ENCODE measurements around the gene TMOD1. TPM values are rescaled to one million over a fixed set of nuclear protein-coding genes. Genes with fewer than 3 reads are reported as not detected.
A peak's percentile ranks its signal among the peaks of the same experiment; 100 is the strongest.
"Not testable (repeated sequence)": the region's sequence is repeated elsewhere in the genome, so short reads cannot be mapped to it uniquely, and the experiment has no call there.

TMOD1 gene
- total RNA-seq, 1 donor from 2014 or later: 10.1 TPM

DNA sequence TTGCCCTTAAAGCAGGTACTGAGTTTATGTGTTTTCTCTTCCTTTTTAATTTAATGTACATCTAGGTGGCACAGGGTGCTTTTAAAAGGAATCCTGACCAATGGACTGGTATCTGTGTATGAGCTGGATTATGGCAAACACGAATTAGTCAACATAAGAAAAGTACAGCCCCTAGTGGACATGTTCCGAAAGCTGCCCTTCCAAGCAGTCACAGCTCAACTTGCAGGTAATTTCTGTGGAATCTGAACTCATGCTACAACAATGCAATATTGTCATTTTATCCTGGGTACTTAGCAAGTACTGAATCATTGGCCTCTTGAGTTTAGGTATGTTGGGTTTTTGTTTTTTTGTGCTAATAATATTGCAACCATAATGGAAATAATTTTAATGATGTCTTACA, 14.4 kb upstream of the TMOD1 start:
- DNase-seq (ENCODE audit: low spot score, unreplicated experiment): no peak
- TF ChIP-seq, protein P1, sequence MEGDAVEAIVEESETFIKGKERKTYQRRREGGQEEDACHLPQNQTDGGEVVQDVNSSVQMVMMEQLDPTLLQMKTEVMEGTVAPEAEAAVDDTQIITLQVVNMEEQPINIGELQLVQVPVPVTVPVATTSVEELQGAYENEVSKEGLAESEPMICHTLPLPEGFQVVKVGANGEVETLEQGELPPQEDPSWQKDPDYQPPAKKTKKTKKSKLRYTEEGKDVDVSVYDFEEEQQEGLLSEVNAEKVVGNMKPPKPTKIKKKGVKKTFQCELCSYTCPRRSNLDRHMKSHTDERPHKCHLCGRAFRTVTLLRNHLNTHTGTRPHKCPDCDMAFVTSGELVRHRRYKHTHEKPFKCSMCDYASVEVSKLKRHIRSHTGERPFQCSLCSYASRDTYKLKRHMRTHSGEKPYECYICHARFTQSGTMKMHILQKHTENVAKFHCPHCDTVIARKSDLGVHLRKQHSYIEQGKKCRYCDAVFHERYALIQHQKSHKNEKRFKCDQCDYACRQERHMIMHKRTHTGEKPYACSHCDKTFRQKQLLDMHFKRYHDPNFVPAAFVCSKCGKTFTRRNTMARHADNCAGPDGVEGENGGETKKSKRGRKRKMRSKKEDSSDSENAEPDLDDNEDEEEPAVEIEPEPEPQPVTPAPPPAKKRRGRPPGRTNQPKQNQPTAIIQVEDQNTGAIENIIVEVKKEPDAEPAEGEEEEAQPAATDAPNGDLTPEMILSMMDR (IDR thresholded peaks at IDR 0.05; ENCODE audit: unreplicated experiment): peak; percentile 41
- peaks cover 35% of the 10 kb centered on the region for H3K36me3 Mint-ChIP-seq (ENCODE audit: insufficient read depth)
- H3K9me3 Mint-ChIP-seq (ENCODE audit: low read depth): peaks cover 7% of the 10 kb centered on the region
- no peak overlapping the region for H3K27ac Mint-ChIP-seq
- H3K4me1 Mint-ChIP-seq (ENCODE audit: low read depth): no peaks in the 10 kb centered on the region
- no peak overlapping the region for H3K4me3 Mint-ChIP-seq (ENCODE audit: low read depth)
- no peaks in the 10 kb centered on the region for H3K27me3 Mint-ChIP-seq

DNA sequence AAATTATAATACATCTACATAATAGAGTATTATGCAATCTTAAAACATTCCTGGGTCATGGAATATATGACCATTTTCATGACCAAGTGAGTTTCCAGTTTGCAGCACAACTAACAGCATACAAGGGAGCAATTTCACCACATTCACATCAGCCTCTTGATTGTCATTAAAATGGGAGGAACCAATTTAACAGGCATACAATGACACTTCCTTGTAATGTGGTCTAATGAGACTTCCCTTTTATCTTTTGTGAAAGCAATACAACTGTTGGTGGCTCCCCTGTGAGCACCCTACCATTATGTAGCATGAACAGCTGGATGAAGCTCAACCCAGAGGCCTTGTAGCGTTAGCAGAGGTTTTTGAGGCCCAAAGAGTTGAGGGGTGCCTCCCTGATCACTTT, 13.6 kb upstream of the TMOD1 start:
- H3K9me3 Mint-ChIP-seq (ENCODE audit: low read depth): peaks cover 7% of the 10 kb centered on the region
- H3K36me3 Mint-ChIP-seq (ENCODE audit: insufficient read depth): peaks cover 32% of the 10 kb centered on the region
- H3K4me1 Mint-ChIP-seq (ENCODE audit: low read depth): no peaks in the 10 kb centered on the region

DNA sequence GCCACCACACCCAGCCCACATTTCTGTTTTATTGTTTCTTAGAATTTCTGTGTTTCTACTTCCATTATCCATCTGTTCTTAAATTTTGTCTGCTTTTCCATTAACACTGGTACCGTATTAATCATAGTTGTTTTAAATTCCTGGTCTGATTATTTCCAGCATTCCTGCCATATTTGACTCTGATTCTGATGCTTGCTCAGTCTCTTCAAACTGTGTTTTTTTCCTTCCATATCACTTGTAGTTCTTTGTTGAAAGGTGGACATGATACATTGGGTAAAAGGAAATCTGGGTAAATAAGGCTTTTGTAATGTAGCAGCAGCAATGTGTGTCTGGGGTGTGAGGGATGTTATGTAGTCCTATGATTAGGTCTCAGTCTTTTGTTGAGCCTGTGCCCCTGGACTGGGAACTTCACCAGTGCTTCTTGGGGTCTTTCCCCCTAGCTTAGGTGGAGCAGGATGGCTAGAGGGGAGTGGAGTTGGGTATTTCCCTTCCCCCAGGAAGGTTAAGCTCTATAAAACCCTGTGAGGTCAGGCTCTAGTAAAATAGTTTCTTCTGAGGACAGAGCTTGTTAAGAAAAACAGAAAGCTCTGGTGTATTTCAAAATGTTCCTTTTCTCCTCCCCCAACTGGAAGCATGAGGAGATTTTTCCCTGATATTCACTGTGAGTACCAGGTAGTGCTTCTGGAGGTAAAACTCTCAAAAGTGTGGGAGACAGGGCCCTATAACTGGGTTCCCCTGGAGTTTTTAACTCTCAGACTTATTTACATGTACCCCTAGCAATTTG, 10.1 kb upstream of the TMOD1 start:
- Mint-ChIP-seq H3K4me3 (ENCODE audit: low read depth) (no peak overlapping the region), H3K27me3 (no peaks in the 10 kb centered on the region), H3K9me3 (ENCODE audit: low read depth) (peaks cover 7% of the 10 kb centered on the region), H3K27ac (no peak overlapping the region), H3K36me3 (ENCODE audit: insufficient read depth) (peaks cover 34% of the 10 kb centered on the region), H3K4me1 (ENCODE audit: low read depth) (no peaks in the 10 kb centered on the region)
- DNase-seq (ENCODE audit: low spot score, unreplicated experiment): no peak
- TF ChIP-seq, protein P1 (IDR thresholded peaks at IDR 0.05; ENCODE audit: unreplicated experiment): no peak

More for the DNA sequence above, 13.6 kb upstream of the TMOD1 start:
- TF ChIP-seq, protein P1 (IDR thresholded peaks at IDR 0.05; ENCODE audit: unreplicated experiment): no peak
- no peak overlapping the region for H3K27ac Mint-ChIP-seq
- H3K27me3 Mint-ChIP-seq: no peaks in the 10 kb centered on the region
- no peak overlapping the region for H3K4me3 Mint-ChIP-seq (ENCODE audit: low read depth)
- no peak for DNase-seq (ENCODE audit: low spot score, unreplicated experiment)

DNA sequence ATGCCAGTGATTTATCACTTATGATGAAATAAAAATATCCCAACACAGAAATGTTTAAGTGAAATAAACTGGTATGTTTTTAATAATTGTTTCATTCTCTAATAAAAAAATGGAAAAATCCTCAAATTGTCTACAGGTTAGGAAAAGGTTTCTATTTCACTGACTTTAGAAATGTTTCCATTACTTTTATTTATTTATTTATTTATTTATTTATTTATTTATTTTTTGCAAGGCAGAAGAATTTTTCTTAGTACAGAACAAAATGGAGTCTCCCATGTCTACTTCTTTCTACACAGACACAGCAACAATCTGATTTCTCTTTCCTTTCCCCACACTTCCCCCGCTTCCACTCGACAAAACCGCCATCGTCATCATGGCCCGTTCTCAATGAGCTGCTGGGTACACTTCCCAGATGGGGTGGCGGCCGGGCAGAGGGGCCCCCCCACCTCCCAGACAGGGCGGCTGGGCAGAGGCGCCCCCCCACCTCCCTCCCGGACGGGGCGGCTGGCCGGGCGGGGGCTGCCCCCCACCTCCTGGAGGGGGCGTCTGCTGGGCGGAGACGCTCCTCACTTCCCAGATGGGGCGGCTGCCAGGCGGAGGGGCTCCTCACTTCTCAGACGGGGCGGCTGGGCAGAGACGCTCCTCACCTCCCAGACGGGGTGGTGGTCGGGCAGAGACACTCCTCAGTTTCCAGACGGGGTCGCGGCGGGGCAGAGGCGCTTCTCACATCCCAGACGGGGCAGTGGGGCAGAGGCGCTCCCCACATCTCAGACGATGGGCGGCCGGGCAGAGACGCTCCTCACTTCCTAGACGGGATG, 3.7 kb upstream of the TMOD1 start:
- peaks cover 21% of the 10 kb centered on the region for H3K27me3 Mint-ChIP-seq
- H3K27ac Mint-ChIP-seq; H3K4me1 Mint-ChIP-seq (ENCODE audit: low read depth); H3K9me3 Mint-ChIP-seq (ENCODE audit: low read depth); DNase-seq (ENCODE audit: low spot score, unreplicated experiment); H3K4me3 Mint-ChIP-seq (ENCODE audit: low read depth): not testable (repeated sequence)
- peaks cover 15% of the 10 kb centered on the region for H3K36me3 Mint-ChIP-seq (ENCODE audit: insufficient read depth)

DNA sequence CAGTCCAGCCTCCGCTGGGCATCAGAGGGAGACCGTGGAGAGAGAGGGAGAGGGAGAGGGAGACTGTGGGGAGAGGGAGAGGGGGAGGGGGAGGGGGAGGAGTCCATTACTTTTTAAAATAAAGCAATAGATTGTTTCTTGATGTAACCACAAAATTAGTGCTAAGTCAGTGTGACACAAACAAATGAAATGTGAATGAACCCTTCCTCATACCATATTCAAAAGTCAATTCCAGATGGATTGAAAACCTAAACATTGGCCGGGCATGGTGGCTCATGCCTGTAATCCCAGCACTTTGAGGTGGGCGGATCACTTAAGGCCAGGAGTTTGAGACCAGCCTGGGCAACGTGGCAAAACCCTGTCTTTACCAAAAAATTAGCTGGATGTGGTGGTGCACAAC, 2.6 kb upstream of the TMOD1 start:
- H3K27ac Mint-ChIP-seq; DNase-seq (ENCODE audit: low spot score, unreplicated experiment); H3K4me3 Mint-ChIP-seq (ENCODE audit: low read depth); H3K9me3 Mint-ChIP-seq (ENCODE audit: low read depth): not testable (repeated sequence)
- Mint-ChIP-seq H3K4me1 (ENCODE audit: low read depth) (peaks cover 18% of the 10 kb centered on the region), H3K27me3 (peaks cover 32% of the 10 kb centered on the region), H3K36me3 (ENCODE audit: insufficient read depth) (peaks cover 11% of the 10 kb centered on the region)

DNA sequence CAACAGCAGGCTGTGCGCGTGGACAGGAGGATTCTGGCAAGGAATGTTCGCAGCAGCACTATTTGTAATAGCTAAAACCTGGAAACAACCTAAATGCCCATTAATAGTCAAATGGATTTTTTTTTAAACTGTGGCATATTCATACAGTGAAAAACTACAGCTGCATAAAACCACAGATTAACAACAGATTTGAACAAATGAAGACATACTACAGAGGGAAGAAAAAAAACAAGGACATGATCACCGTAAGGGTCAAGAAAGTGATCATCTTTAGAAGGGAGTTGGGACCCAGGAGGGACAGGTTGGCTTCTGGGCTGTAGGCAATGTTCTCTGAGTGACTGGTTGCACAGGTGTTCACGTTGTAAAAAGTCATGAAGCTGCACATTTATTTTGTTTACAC, 1.2 kb upstream of the TMOD1 start:
- Mint-ChIP-seq H3K9me3 (ENCODE audit: low read depth) (no peaks in the 10 kb centered on the region), H3K4me1 (ENCODE audit: low read depth) (peaks cover 31% of the 10 kb centered on the region), H3K36me3 (ENCODE audit: insufficient read depth) (peaks cover 11% of the 10 kb centered on the region), H3K27ac (no peak overlapping the region), H3K4me3 (ENCODE audit: low read depth) (peak overlapping the region; percentile 82), H3K27me3 (peaks cover 35% of the 10 kb centered on the region)
- no peak for DNase-seq (ENCODE audit: low spot score, unreplicated experiment)
- TF ChIP-seq, protein P1 (IDR thresholded peaks at IDR 0.05; ENCODE audit: unreplicated experiment): no peak

Data from progenitor cell of endocrine pancreas (in vitro differentiated cells).